Sigmoid colon (tissue), 4 donors: Measurements from ENCODE around the gene AGBL1.

Experiments
- POLR2A ChIP-seq, 2 donors: fragments of 450-650 bp; IDR thresholded peaks; one replicate each; pipeline ENCODE4 v1.6.1; 2016; ENCODE audit warnings: antibody characterized with exemption in 2 of 2, mild to moderate bottlenecking in 2 of 2, moderate library complexity in 2 of 2
- POLR2AphosphoS5 ChIP-seq, 4 donors: sonication (generic); formaldehyde crosslinking; IDR thresholded peaks; one replicate each; pipeline ENCODE4 v1.6.1; 2017; ENCODE audit warnings: antibody characterized with exemption in 4 of 4
- TF ChIP-seq, protein P1 (sequence below), 4 experiments: fragments of 450-650 bp in 3 of 4; fragments of 200-600 bp in 1 of 4; IDR thresholded peaks; one replicate each; pipeline ENCODE4 v1.5.1; 2016 to 2019; ENCODE audit warnings: antibody characterized with exemption in 4 of 4, mild to moderate bottlenecking in 3 of 4, moderate library complexity in 2 of 4

DNA sequence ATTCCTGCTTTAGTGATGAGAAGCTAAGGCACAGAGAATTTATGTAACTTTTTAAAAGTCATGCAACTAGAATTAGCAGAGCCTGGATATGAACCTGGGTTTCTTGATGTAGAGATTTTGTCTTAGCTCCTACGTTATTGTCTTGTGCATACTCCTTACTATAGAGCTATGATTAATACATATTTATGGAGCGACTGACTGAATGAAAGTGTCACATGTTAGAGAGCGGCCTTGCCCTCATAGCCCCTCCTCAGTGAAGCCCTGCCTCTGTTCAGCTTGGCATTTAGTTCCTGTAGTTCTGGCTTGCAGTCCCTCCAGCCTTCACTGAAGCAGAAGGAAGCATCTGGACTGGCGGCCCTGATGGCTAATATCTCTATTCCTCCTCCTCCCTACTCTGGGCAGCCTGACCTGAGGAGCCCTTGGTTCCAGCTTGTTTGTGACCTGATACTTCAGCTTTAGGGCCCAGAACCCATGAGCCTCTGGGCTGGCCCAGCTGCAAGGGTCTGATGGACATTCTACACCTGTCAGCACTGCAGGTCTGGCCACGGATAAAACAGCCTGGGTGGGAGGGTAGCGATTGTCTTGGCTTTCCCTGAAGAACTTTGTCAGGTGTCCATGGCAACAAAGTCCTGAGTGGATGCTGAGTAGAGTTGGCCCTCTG, 13.4 kb upstream of the AGBL1 start:
- TF ChIP-seq, protein P1, sequence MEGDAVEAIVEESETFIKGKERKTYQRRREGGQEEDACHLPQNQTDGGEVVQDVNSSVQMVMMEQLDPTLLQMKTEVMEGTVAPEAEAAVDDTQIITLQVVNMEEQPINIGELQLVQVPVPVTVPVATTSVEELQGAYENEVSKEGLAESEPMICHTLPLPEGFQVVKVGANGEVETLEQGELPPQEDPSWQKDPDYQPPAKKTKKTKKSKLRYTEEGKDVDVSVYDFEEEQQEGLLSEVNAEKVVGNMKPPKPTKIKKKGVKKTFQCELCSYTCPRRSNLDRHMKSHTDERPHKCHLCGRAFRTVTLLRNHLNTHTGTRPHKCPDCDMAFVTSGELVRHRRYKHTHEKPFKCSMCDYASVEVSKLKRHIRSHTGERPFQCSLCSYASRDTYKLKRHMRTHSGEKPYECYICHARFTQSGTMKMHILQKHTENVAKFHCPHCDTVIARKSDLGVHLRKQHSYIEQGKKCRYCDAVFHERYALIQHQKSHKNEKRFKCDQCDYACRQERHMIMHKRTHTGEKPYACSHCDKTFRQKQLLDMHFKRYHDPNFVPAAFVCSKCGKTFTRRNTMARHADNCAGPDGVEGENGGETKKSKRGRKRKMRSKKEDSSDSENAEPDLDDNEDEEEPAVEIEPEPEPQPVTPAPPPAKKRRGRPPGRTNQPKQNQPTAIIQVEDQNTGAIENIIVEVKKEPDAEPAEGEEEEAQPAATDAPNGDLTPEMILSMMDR (IDR thresholded peaks at IDR 0.05) = no peak
- TF ChIP-seq POLR2A (IDR thresholded peaks at IDR 0.05) (no peak), POLR2AphosphoS5 (IDR thresholded peaks at IDR 0.05) (no peak)
